SK-N-MC (cell line): ENCODE measurements around the gene CPSF7.
A peak's percentile ranks its signal among the peaks of the same experiment; 100 is the strongest.
"Not testable (repeated sequence)": the region's sequence is repeated elsewhere in the genome, so short reads cannot be mapped to it uniquely, and the experiment has no call there.

Experiments
- DNase-seq: peaks from one replicate; pipeline ENCODE4 v3.0.0-alpha.2; 2011; ENCODE audit warnings: low read depth, low spot score
- H3K27ac ChIP-seq: fragments of 200-600 bp; sonication (generic); 2 replicates; pipeline ENCODE4 v1.5.1; 2016; ENCODE audit warnings: mixed run types
- H3K36me3 ChIP-seq: fragments of 200-600 bp; sonication (generic); 2 replicates; pipeline ENCODE4 v1.6.1; 2017; ENCODE audit warnings: antibody characterized with exemption, low read length, mixed read lengths; ENCODE audit not compliant: insufficient read depth
- H3K4me3 ChIP-seq: fragments of 200-600 bp; sonication (generic); 2 replicates; pipeline ENCODE4 v1.5.1; 2016
- H3K9ac ChIP-seq: fragments of 200-600 bp; sonication (generic); 2 replicates; pipeline ENCODE4 v1.8.0; 2017; ENCODE audit warnings: mixed run types, mixed read lengths; ENCODE audit not compliant: insufficient read length
- H3K9me3 ChIP-seq: fragments of 200-600 bp; sonication (generic); 2 replicates; pipeline ENCODE4 v1.6.1; 2017; ENCODE audit warnings: low read depth, mild to moderate bottlenecking, antibody characterized with exemption, low read length, moderate library complexity, mixed read lengths
- EZH2 ChIP-seq: fragments of 200-600 bp; sonication (generic); IDR thresholded peaks from one replicate; pipeline ENCODE4 v1.6.1; 2017; ENCODE audit warnings: antibody characterized with exemption
- FOXP2 ChIP-seq: optimal IDR thresholded peaks from 2 replicates; pipeline ENCODE3; 2011; ENCODE audit warnings: mild to moderate bottlenecking, moderate library complexity; ENCODE audit not compliant: insufficient read depth; ENCODE audit errors: extremely low read length, control extremely low read depth
- POLR2AphosphoS5 ChIP-seq: IDR thresholded peaks from 2 replicates; pipeline ENCODE4 v1.6.1; 2012; ENCODE audit warnings: mild to moderate bottlenecking, low read depth, low read length, borderline replicate concordance

The CPSF7 gene

GRCh38 chr11:61447601-61448551 is 18.1 kb upstream of the CPSF7 start:
- Histone ChIP-seq H3K36me3 (peaks cover 49% of the 10 kb centered on the region), H3K9ac (no peak overlapping the region), H3K27ac (no peak overlapping the region), H3K9me3 (no peaks in the 10 kb centered on the region), H3K4me3 (no peak overlapping the region)
- TF ChIP-seq EZH2: no peak
- TF ChIP-seq FOXP2: no peak
- TF ChIP-seq POLR2AphosphoS5: no peak
- DNase-seq: no peak

DNA sequence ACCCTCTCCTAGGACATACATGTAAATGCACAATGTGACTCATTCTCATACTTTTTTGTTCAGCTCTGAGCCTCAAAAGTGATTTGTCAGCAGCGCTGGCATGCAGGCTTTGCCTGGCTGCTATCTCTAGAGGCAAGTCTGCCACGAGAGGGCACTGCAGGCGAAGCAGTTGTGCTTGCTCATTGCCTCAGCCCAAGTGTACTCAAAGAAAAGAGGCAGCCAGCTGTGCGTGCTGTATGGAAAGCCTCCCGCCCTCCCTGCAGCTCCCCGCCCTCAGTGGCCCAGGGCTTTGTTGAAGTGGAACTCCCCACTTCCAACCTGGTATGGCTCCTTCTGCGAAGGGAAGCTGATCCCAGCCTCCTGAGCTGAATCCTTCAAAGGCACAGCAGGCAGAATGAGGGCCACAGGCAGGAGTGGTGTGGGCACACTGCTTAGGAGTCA is 16.5 kb upstream of the CPSF7 start:
- no peak for TF ChIP-seq FOXP2
- TF ChIP-seq POLR2AphosphoS5: no peak
- no peak for TF ChIP-seq EZH2
- H3K36me3 ChIP-seq: peaks cover 62% of the 10 kb centered on the region
- H3K27ac ChIP-seq: peak overlapping the region; percentile 80
- DNase-seq: peak; percentile 76
- H3K4me3 ChIP-seq: no peak overlapping the region
- no peaks in the 10 kb centered on the region for H3K9me3 ChIP-seq
- H3K9ac ChIP-seq: peak overlapping the region; percentile 14

DNA sequence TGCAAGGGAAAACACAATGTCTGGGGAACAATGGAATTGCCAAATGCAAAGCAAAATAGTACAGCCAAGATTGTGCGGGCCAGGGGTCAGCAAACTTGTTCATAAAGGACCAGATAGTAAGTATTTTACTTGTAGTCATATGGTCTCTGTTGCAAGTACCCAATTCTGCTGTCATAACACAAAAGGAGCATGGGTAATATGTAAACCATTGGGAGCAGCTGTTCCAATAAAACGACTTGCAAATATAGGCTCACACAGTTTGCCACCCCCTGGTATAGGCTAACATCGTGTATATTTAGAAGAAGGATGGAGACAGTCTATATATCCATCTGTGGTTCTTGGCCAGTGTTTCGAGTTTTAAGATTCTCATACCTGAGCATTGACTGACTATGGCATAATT is 15.7 kb upstream of the CPSF7 start:
- peak overlapping the region; percentile 80 for H3K27ac ChIP-seq
- peaks cover 69% of the 10 kb centered on the region for H3K36me3 ChIP-seq
- no peak overlapping the region for H3K9ac ChIP-seq

GRCh38 chr11:61442616-61443015 is 12.8 kb upstream of the CPSF7 start:
- H3K9ac ChIP-seq: no peak overlapping the region
- TF ChIP-seq POLR2AphosphoS5 (no peak), EZH2 (no peak), FOXP2 (no peak)
- no peaks in the 10 kb centered on the region for H3K9me3 ChIP-seq
- H3K27ac ChIP-seq: no peak overlapping the region; the same call in 1 of the 2 replicates
- no peak overlapping the region for H3K4me3 ChIP-seq
- no peak for DNase-seq
- peaks cover 79% of the 10 kb centered on the region for H3K36me3 ChIP-seq

More for the DNA sequence above, 15.7 kb upstream of the CPSF7 start:
- no peak overlapping the region for H3K4me3 ChIP-seq
- no peaks in the 10 kb centered on the region for H3K9me3 ChIP-seq
- TF ChIP-seq POLR2AphosphoS5: no peak
- no peak for DNase-seq

- H3K9me3 ChIP-seq: no peaks in the 10 kb centered on the region
- no peak overlapping the region for H3K27ac ChIP-seq
- H3K36me3 ChIP-seq: peaks cover 73% of the 10 kb centered on the region
- no peak overlapping the region for H3K9ac ChIP-seq
- no peak overlapping the region for H3K4me3 ChIP-seq
- DNase-seq: no peak
- TF ChIP-seq FOXP2 (no peak), POLR2AphosphoS5 (no peak), EZH2 (no peak)
These were observed 9.8 kb upstream of the CPSF7 start for GRCh38 chr11:61439615-61440014.

DNA sequence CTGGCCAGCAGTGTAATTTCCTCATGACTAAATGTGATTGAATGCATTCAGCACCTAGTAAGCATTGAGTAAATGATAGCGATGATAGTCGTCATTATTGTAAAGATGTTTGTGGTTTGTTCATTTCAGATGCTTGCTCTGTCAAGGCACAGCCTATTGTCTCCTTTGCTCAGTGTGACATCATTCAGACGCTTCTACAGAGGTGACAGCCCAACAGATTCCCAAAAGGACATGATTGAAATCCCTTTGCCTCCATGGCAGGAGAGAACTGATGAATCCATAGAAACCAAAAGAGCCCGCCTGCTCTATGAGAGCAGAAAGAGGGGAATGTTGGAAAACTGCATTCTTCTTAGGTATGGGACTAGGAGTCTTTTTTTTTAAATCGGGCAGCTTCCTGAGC is 7.7 kb upstream of the CPSF7 start:
- Histone ChIP-seq H3K4me3 (no peak overlapping the region), H3K9ac (no peak overlapping the region), H3K36me3 (peaks cover 64% of the 10 kb centered on the region), H3K27ac (no peak overlapping the region), H3K9me3 (no peaks in the 10 kb centered on the region)
- TF ChIP-seq EZH2 (no peak), POLR2AphosphoS5 (no peak), FOXP2 (no peak)
- no peak for DNase-seq

- peaks cover 40% of the 10 kb centered on the region for H3K36me3 ChIP-seq
- DNase-seq, H3K9me3 ChIP-seq: not testable (repeated sequence)
- H3K27ac ChIP-seq: peak overlapping the region; percentile 90; the same call in 1 of the 2 replicates
- H3K4me3 ChIP-seq: peak overlapping the region; percentile 86
- peak overlapping the region; percentile 96 for H3K9ac ChIP-seq
These were observed 1.1 kb upstream of the CPSF7 start for GRCh38 chr11:61430839-61431238.

- Histone ChIP-seq H3K9ac (peak overlapping the region; percentile 96), H3K9me3 (no peaks in the 10 kb centered on the region), H3K4me3 (peak overlapping the region; percentile 86), H3K36me3 (peaks cover 55% of the 10 kb centered on the region), H3K27ac (peak overlapping the region; percentile 91)
- DNase-seq: no peak
- TF ChIP-seq FOXP2 (no peak), EZH2 (no peak), POLR2AphosphoS5 (no peak)
These were observed 457 bp downstream of the CPSF7 start for GRCh38 chr11:61429346-61429690.

DNA sequence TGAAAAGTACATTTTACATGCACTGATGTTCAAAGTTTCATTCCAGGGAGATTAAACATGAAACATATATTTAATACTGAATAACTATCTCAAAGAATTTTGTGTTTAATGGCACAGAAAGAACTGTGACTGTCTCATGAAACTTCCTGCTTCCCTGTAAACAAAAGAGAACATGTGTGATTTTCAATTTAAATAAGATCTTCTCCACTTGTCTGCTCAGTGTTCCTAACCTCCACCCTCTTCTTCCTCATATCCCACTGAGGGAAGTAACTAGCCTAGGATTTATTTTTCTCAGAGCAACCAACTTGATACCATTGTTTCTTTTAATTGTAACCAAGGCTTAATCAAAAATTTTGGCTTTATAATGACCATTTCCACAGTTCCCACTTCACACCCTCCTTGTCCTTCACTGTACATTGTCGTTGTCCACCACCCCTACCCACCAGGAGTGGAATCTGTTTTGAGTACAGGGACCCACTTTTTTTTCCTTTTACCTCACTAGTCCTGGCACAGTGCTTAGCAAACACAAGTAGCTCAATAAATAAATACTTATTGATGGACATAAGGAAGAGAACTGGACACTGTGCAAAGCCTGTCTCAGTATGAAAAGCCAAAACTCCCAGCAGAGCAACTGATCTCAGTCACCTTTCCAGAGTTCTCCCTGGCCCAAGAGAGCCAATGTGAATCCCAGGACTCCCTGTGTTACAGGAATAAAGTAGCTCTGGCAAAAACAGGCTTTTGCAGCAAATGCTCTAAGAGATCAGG is 4.2 kb downstream of the CPSF7 start:
- peak overlapping the region; percentile 15 for H3K9ac ChIP-seq
- H3K4me3 ChIP-seq: no peak overlapping the region
- TF ChIP-seq EZH2 (no peak), POLR2AphosphoS5 (no peak), FOXP2 (no peak)
- peaks cover 82% of the 10 kb centered on the region for H3K36me3 ChIP-seq
- 0 out of 2 replicates have a peak overlapping the region, but pooled peaks have one; percentile 12 for H3K27ac ChIP-seq
- DNase-seq: no peak
- no peaks in the 10 kb centered on the region for H3K9me3 ChIP-seq
